Measurements from ENCODE around the gene ZNF277. TPM values are rescaled to one million over a fixed set of nuclear protein-coding genes. Genes with fewer than 3 reads are reported as not detected.

The ZNF277 gene
- total RNA-seq, 1 experiment from 2014 or later, result 37.4 TPM

GRCh38 chr7:112341464-112341863 is 135.0 kb downstream of the ZNF277 start:
- no peaks in the 10 kb centered on the region; the same call in 1 of the 2 replicates for H3K36me3 ChIP-seq (ENCODE audit: insufficient read depth, low read length)
- peaks cover 7% of the 10 kb centered on the region for H3K4me1 ChIP-seq (ENCODE audit: low read length)
- H3K79me2 ChIP-seq (ENCODE audit: low read length), result no peaks in the 10 kb centered on the region
- no peak overlapping the region for H2AFZ ChIP-seq (ENCODE audit: low read length)
- H3K9ac ChIP-seq (ENCODE audit: low read length), result no peak overlapping the region
- no peak overlapping the region for H3K27ac ChIP-seq (ENCODE audit: low read length)
- H3K4me3 ChIP-seq (ENCODE audit: low read length), result no peak overlapping the region
- H3K27me3 ChIP-seq (ENCODE audit: low read length), result no peaks in the 10 kb centered on the region
- H3K4me2 ChIP-seq (ENCODE audit: low read depth, low read length, poor library complexity, severe bottlenecking), result no peak overlapping the region
- H3K9me2 ChIP-seq (replicated peaks; ENCODE audit: insufficient read depth, low read length), result no peaks in the 10 kb centered on the region
- no peak for DNase-seq
- no peaks in the 10 kb centered on the region for H3K9me3 ChIP-seq (ENCODE audit: low read length)
- H4K20me1 ChIP-seq (ENCODE audit: insufficient read depth, low read depth, low read length), result no peaks in the 10 kb centered on the region

- Histone ChIP-seq H3K27me3 (ENCODE audit: low read length) (no peaks in the 10 kb centered on the region), H3K4me2 (ENCODE audit: low read depth, low read length, poor library complexity, severe bottlenecking) (no peak overlapping the region), H3K9me3 (ENCODE audit: low read length) (no peaks in the 10 kb centered on the region), H3K4me3 (ENCODE audit: low read length) (no peak overlapping the region), H3K9ac (ENCODE audit: low read length) (no peak overlapping the region), H3K79me2 (ENCODE audit: low read length) (no peaks in the 10 kb centered on the region), H3K9me2 (replicated peaks; ENCODE audit: insufficient read depth, low read length) (no peaks in the 10 kb centered on the region), H2AFZ (ENCODE audit: low read length) (no peak overlapping the region), H4K20me1 (ENCODE audit: insufficient read depth, low read depth, low read length) (no peaks in the 10 kb centered on the region), H3K36me3 (ENCODE audit: insufficient read depth, low read length) (no peaks in the 10 kb centered on the region; the same call in 1 of the 2 replicates), H3K27ac (ENCODE audit: low read length) (no peak overlapping the region), H3K4me1 (ENCODE audit: low read length) (peaks cover 7% of the 10 kb centered on the region)
- DNase-seq, result no peak
These were observed 140.0 kb downstream of the ZNF277 start for GRCh38 chr7:112346381-112347060.

GRCh38 chr7:112347088-112347487 is 140.6 kb downstream of the ZNF277 start:
- no peak overlapping the region for H3K9ac ChIP-seq (ENCODE audit: low read length)
- DNase-seq, result no peak
- peaks cover 7% of the 10 kb centered on the region for H3K4me1 ChIP-seq (ENCODE audit: low read length)
- no peaks in the 10 kb centered on the region; the same call in 1 of the 2 replicates for H3K36me3 ChIP-seq (ENCODE audit: insufficient read depth, low read length)
- no peaks in the 10 kb centered on the region for H4K20me1 ChIP-seq (ENCODE audit: insufficient read depth, low read depth, low read length)
- no peak overlapping the region for H2AFZ ChIP-seq (ENCODE audit: low read length)
- no peak overlapping the region for H3K4me2 ChIP-seq (ENCODE audit: low read depth, low read length, poor library complexity, severe bottlenecking)
- H3K9me2 ChIP-seq (replicated peaks; ENCODE audit: insufficient read depth, low read length), result no peaks in the 10 kb centered on the region
- H3K79me2 ChIP-seq (ENCODE audit: low read length), result no peaks in the 10 kb centered on the region
- H3K27ac ChIP-seq (ENCODE audit: low read length), result no peak overlapping the region
- no peaks in the 10 kb centered on the region for H3K9me3 ChIP-seq (ENCODE audit: low read length)
- no peak overlapping the region for H3K4me3 ChIP-seq (ENCODE audit: low read length)
- H3K27me3 ChIP-seq (ENCODE audit: low read length), result no peaks in the 10 kb centered on the region

DNA sequence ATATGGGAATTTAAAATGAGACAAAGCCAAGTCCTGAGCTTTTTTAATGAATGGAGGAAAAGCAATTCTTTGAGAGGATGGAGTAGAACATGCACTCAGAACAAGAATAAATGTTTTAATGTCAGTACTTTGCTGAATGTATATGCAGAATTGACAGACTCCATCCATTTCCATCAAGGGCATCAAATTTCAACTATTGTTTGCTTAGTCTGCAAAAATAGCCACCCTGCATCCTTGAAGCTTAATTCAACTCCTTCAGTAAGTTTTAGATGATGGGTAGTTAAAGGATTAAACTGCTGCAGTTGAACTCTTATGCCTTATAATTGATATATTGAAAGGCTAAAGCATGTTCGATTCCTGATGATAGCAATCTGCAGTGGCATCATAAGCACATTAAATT is 144.1 kb downstream of the ZNF277 start:
- Histone ChIP-seq H2AFZ (ENCODE audit: low read length) (no peak overlapping the region), H3K4me2 (ENCODE audit: low read depth, low read length, poor library complexity, severe bottlenecking) (no peak overlapping the region), H3K9ac (ENCODE audit: low read length) (no peak overlapping the region), H3K79me2 (ENCODE audit: low read length) (no peaks in the 10 kb centered on the region), H3K9me2 (replicated peaks; ENCODE audit: insufficient read depth, low read length) (no peaks in the 10 kb centered on the region), H3K9me3 (ENCODE audit: low read length) (no peaks in the 10 kb centered on the region), H3K27me3 (ENCODE audit: low read length) (no peaks in the 10 kb centered on the region), H4K20me1 (ENCODE audit: insufficient read depth, low read depth, low read length) (no peaks in the 10 kb centered on the region), H3K4me1 (ENCODE audit: low read length) (no peaks in the 10 kb centered on the region), H3K27ac (ENCODE audit: low read length) (no peak overlapping the region), H3K4me3 (ENCODE audit: low read length) (no peak overlapping the region), H3K36me3 (ENCODE audit: insufficient read depth, low read length) (no peaks in the 10 kb centered on the region)
- no peak for DNase-seq

- H3K79me2 ChIP-seq (ENCODE audit: low read length), result no peaks in the 10 kb centered on the region
- no peak overlapping the region for H2AFZ ChIP-seq (ENCODE audit: low read length)
- H3K36me3 ChIP-seq (ENCODE audit: insufficient read depth, low read length), result no peaks in the 10 kb centered on the region
- H3K9ac ChIP-seq (ENCODE audit: low read length), result no peak overlapping the region
- no peak for DNase-seq
- H3K4me3 ChIP-seq (ENCODE audit: low read length), result no peak overlapping the region
- H3K4me2 ChIP-seq (ENCODE audit: low read depth, low read length, poor library complexity, severe bottlenecking), result no peak overlapping the region
- H3K9me2 ChIP-seq (replicated peaks; ENCODE audit: insufficient read depth, low read length), result no peaks in the 10 kb centered on the region
- H3K9me3 ChIP-seq (ENCODE audit: low read length), result no peaks in the 10 kb centered on the region
- H3K4me1 ChIP-seq (ENCODE audit: low read length), result no peaks in the 10 kb centered on the region
- H3K27ac ChIP-seq (ENCODE audit: low read length), result no peak overlapping the region
- no peaks in the 10 kb centered on the region for H3K27me3 ChIP-seq (ENCODE audit: low read length)
- no peaks in the 10 kb centered on the region for H4K20me1 ChIP-seq (ENCODE audit: insufficient read depth, low read depth, low read length)
These were observed 150.1 kb downstream of the ZNF277 start for GRCh38 chr7:112356596-112356995.

DNA sequence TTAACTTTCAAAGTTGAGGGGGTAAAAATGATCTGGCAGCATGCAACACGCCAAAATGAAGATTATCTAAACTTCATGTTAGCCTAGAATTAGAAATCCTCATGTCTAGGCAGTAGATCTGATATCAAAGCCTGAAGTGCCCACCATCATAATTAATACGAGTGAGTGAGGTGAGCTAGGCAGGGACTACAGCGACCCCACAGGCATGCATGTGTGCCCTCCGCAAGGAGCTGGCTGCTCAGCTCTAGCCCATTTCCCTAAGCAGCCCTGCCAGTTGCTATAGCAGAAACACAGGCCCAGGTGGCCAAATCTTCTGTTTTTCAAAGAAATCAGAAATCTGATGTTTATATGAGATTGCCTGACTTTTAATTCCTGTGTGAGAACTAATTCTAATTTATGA is 150.6 kb downstream of the ZNF277 start:
- Histone ChIP-seq H3K4me1 (ENCODE audit: low read length) (no peaks in the 10 kb centered on the region), H3K9ac (ENCODE audit: low read length) (no peak overlapping the region), H3K36me3 (ENCODE audit: insufficient read depth, low read length) (no peaks in the 10 kb centered on the region), H4K20me1 (ENCODE audit: insufficient read depth, low read depth, low read length) (no peaks in the 10 kb centered on the region), H3K9me2 (replicated peaks; ENCODE audit: insufficient read depth, low read length) (no peaks in the 10 kb centered on the region), H2AFZ (ENCODE audit: low read length) (no peak overlapping the region), H3K27me3 (ENCODE audit: low read length) (no peaks in the 10 kb centered on the region), H3K4me3 (ENCODE audit: low read length) (no peak overlapping the region), H3K9me3 (ENCODE audit: low read length) (no peaks in the 10 kb centered on the region), H3K27ac (ENCODE audit: low read length) (no peak overlapping the region), H3K79me2 (ENCODE audit: low read length) (no peaks in the 10 kb centered on the region), H3K4me2 (ENCODE audit: low read depth, low read length, poor library complexity, severe bottlenecking) (no peak overlapping the region)
- DNase-seq, result no peak

DNA sequence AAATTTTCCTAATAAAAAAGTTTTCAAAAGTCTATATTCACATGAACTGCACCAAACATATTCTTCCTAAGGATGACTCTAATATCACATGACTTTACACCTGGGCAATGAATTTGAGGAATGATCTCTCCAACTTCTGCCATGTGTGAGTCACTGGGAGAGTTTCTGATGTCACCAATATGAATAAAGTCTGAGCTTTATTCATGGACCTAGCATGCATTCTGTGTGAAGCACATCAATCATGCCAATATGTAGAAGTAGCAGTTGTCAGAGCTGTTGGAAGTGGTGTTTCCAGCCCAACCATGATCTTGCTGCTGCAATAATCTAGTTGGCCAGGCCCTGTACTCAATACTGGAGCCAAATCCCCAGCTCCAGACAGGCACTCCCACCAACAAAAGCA is 152.0 kb downstream of the ZNF277 start:
- H3K27me3 ChIP-seq (ENCODE audit: low read length), result no peaks in the 10 kb centered on the region
- H3K9ac ChIP-seq (ENCODE audit: low read length), result no peak overlapping the region
- H3K4me2 ChIP-seq (ENCODE audit: low read depth, low read length, poor library complexity, severe bottlenecking), result no peak overlapping the region
- no peaks in the 10 kb centered on the region for H3K9me2 ChIP-seq (replicated peaks; ENCODE audit: insufficient read depth, low read length)
- no peak for DNase-seq
- no peak overlapping the region for H2AFZ ChIP-seq (ENCODE audit: low read length)
- no peaks in the 10 kb centered on the region for H3K4me1 ChIP-seq (ENCODE audit: low read length)
- H3K27ac ChIP-seq (ENCODE audit: low read length), result no peak overlapping the region
- no peaks in the 10 kb centered on the region for H3K9me3 ChIP-seq (ENCODE audit: low read length)
- H3K79me2 ChIP-seq (ENCODE audit: low read length), result no peaks in the 10 kb centered on the region
- no peaks in the 10 kb centered on the region for H4K20me1 ChIP-seq (ENCODE audit: insufficient read depth, low read depth, low read length)
- H3K36me3 ChIP-seq (ENCODE audit: insufficient read depth, low read length), result no peaks in the 10 kb centered on the region
- no peak overlapping the region for H3K4me3 ChIP-seq (ENCODE audit: low read length)

DNA sequence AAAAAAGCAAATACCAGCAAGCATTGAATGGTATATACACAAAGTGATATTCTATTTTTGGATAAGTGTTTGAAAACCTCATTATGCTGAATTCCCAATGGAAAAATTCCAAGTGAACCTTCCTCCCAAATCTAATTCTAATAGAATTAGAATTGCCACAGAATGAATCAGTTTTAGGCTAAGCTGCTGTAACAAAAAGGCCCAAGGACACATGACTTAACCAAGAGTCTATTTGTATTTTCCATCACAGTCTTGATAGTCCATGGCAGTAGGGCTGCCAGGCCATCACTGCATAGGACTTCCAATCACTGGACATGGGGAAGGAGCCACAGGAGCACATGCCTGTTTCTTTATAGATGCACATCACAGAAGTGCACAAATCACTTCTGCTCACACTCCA is 152.6 kb downstream of the ZNF277 start:
- H3K36me3 ChIP-seq (ENCODE audit: insufficient read depth, low read length), result no peaks in the 10 kb centered on the region
- H3K79me2 ChIP-seq (ENCODE audit: low read length), result no peaks in the 10 kb centered on the region
- no peaks in the 10 kb centered on the region for H3K9me3 ChIP-seq (ENCODE audit: low read length)
- no peak overlapping the region for H3K9ac ChIP-seq (ENCODE audit: low read length)
- H3K9me2 ChIP-seq (replicated peaks; ENCODE audit: insufficient read depth, low read length), result no peaks in the 10 kb centered on the region
- no peak overlapping the region for H2AFZ ChIP-seq (ENCODE audit: low read length)
- no peak overlapping the region for H3K4me2 ChIP-seq (ENCODE audit: low read depth, low read length, poor library complexity, severe bottlenecking)
- H3K4me3 ChIP-seq (ENCODE audit: low read length), result no peak overlapping the region
- H4K20me1 ChIP-seq (ENCODE audit: insufficient read depth, low read depth, low read length), result no peaks in the 10 kb centered on the region
- H3K4me1 ChIP-seq (ENCODE audit: low read length), result no peaks in the 10 kb centered on the region
- H3K27ac ChIP-seq (ENCODE audit: low read length), result no peak overlapping the region
- no peaks in the 10 kb centered on the region for H3K27me3 ChIP-seq (ENCODE audit: low read length)
- no peak for DNase-seq

Data from Karpas-422 (cell line).